Measurements from ENCODE around the gene SPATA16. TPM values are rescaled to one million over a fixed set of nuclear protein-coding genes. Genes with fewer than 3 reads are reported as not detected.

The SPATA16 gene
- total RNA-seq, 4 donors from 2014 or later: not detected

GRCh38 chr3:173138026-173138425 is 3.0 kb downstream of the SPATA16 start:
- H3K27ac ChIP-seq: no peak overlapping the region
- WGBS, 2 donors: 42 to 47% methylated on average over 3 of the region's 3 CpGs
- DNase-seq: no peak
- H3K4me3 ChIP-seq: no peak overlapping the region
- intact Hi-C loops (cut with DNase I): no loop called here
- H3K27me3 ChIP-seq: no peaks in the 10 kb centered on the region
- TF ChIP-seq POLR2A (IDR thresholded peaks at IDR 0.05) (no peak), CTCF (IDR thresholded peaks at IDR 0.05) (no peak)
- H3K4me1 ChIP-seq: no peaks in the 10 kb centered on the region
- no peaks in the 10 kb centered on the region for H3K9me3 ChIP-seq
- no peaks in the 10 kb centered on the region for H3K36me3 ChIP-seq

GRCh38 chr3:173135059-173135458 is 6.0 kb downstream of the SPATA16 start:
- no peaks in the 10 kb centered on the region for H3K36me3 ChIP-seq
- 15 to 19% methylated on average over 2 of the region's 2 CpGs for WGBS, 2 donors
- H3K27me3 ChIP-seq: no peaks in the 10 kb centered on the region
- intact Hi-C loops (cut with DNase I): no loop called here
- DNase-seq: no peak
- no peak for TF ChIP-seq POLR2A (IDR thresholded peaks at IDR 0.05)
- TF ChIP-seq CTCF (IDR thresholded peaks at IDR 0.05): no peak
- no peak overlapping the region for H3K4me3 ChIP-seq
- no peak overlapping the region for H3K27ac ChIP-seq
- H3K9me3 ChIP-seq: no peaks in the 10 kb centered on the region
- H3K4me1 ChIP-seq: no peaks in the 10 kb centered on the region

- Histone ChIP-seq H3K27me3 (no peaks in the 10 kb centered on the region), H3K9me3 (no peaks in the 10 kb centered on the region), H3K4me3 (no peak overlapping the region), H3K27ac (no peak overlapping the region), H3K4me1 (no peaks in the 10 kb centered on the region), H3K36me3 (no peaks in the 10 kb centered on the region)
- TF ChIP-seq POLR2A (IDR thresholded peaks at IDR 0.05) (no peak), CTCF (IDR thresholded peaks at IDR 0.05) (no peak)
- 68 to 83% methylated on average over 3 of the region's 3 CpGs for WGBS, 2 donors
- DNase-seq: no peak
- intact Hi-C loops (cut with DNase I): no loop called here
Measured at GRCh38 chr3:173128633-173129032, 12.4 kb downstream of the SPATA16 start.

- no peak for DNase-seq
- Histone ChIP-seq H3K9me3 (no peaks in the 10 kb centered on the region), H3K36me3 (no peaks in the 10 kb centered on the region), H3K4me1 (no peaks in the 10 kb centered on the region), H3K27me3 (no peaks in the 10 kb centered on the region), H3K4me3 (no peak overlapping the region), H3K27ac (no peak overlapping the region)
- no peak for TF ChIP-seq CTCF (IDR thresholded peaks at IDR 0.05)
- TF ChIP-seq POLR2A (IDR thresholded peaks at IDR 0.05): no peak
- 77 to 90% methylated on average over 2 of the region's 2 CpGs for WGBS, 2 donors
- intact Hi-C loops (cut with DNase I): no loop called here
Measured at GRCh38 chr3:173111321-173111720, 29.7 kb downstream of the SPATA16 start.

GRCh38 chr3:173109143-173109542 is 31.9 kb downstream of the SPATA16 start:
- WGBS, 2 donors: 43 to 62% methylated on average over 4 of the region's 4 CpGs
- H3K4me3 ChIP-seq: no peak overlapping the region

More at GRCh38 chr3:173109143-173109542, 31.9 kb downstream of the SPATA16 start:
- Histone ChIP-seq H3K27ac (no peak overlapping the region), H3K27me3 (no peaks in the 10 kb centered on the region), H3K4me1 (no peaks in the 10 kb centered on the region), H3K36me3 (no peaks in the 10 kb centered on the region), H3K9me3 (no peaks in the 10 kb centered on the region)
- TF ChIP-seq POLR2A (IDR thresholded peaks at IDR 0.05) (no peak), CTCF (IDR thresholded peaks at IDR 0.05) (no peak)
- intact Hi-C loops (cut with DNase I): no loop called here
- DNase-seq: no peak
